Subcutaneous adipose tissue (tissue), 4 donors: ENCODE results near the gene GID8. TPM values are rescaled to one million over a fixed set of nuclear protein-coding genes. Genes with fewer than 3 reads are reported as not detected.

Experiments
- CTCF ChIP-seq: fragments of 450-650 bp; IDR thresholded peaks from one replicate; pipeline ENCODE4 v1.5.1; 2016; ENCODE audit warnings: low read depth, mild to moderate bottlenecking, control low read depth, antibody characterized with exemption, moderate library complexity
- total RNA-seq, 4 donors: library from RNA; depleted of rRNA; stranded (reverse); fragments of >200 nt; gene quantifications; one replicate each; pipeline ENCODE4 v1.1.0, GENCODE V29; 2016

GID8 gene
- 10 to 100 TPM; 15.3 to 32.2 (median 23.6) TPM for total RNA-seq

DNA sequence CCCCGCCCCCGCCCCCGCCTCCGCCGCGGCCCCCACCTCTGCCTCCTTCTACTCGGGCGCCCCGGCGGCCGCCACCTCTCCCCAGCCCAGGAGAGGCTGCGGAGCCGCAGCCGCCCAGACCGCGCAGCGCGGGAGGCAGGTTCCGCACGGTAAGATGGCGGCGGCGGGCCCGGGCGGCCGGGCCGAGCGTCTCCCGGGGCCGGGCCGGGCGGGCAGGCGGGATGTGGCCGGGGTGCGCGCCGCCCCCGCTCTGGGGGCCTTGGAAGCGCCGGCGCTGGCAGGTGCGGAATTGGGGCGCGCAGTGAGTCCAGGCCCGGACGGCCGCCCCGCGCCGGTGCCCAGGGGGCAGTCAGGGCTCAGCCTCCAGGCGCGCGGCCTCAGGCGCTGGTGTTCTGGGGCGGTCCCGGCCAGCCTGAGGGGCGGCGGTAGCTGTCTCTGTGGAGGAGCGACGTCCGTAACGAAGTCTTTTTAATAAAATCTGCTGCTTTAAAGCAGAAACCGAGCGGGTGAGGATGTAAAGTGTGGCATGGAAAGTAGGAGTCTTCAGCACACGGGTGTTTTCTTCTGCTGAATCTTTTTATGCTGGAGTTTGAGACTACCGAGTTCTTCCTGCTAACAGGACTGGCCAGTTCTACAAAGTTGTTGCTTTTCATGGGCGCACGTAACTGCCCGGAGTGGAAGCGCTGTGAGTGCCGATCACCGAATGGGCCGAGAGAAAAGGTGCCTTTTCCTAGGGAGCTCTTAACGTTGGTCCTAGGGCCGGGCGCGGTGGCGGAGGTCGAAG, at the start of gene GID8:
GID8 (plus strand) TSS at position 43 of the 784 bp plus-strand sequence. CDS start 3,356 bp downstream, outside the sequence.
- TF ChIP-seq CTCF, result no peak

GRCh38 chr20:62888406-62888805, 49.5 kb upstream of the GID8 start:
- no peak for TF ChIP-seq CTCF

GRCh38 chr20:62888910-62889309, 49.0 kb upstream of the GID8 start:
- no peak for TF ChIP-seq CTCF

DNA sequence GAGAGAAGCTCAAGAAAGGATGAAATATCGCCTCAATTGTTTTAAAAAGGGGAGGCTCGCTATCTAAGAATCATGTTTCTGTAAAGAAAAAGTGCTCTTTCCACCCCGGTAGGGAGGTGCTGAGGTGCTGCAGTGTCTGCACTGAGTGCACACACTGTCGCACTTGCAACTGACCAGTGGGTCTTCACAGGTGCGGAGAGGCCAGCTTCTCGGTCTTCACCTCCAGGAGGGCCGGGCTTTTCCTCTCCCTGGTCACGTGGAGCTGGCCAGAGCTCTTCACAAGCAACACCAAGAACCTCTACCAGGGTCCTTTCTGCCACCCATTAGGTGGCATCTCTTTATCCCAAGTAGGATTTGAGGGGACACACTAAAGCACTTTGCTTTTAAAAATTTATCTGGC, 48.5 kb upstream of the GID8 start:
- TF ChIP-seq CTCF, result no peak

GRCh38 chr20:62889871-62890270, 48.1 kb upstream of the GID8 start:
- no peak for TF ChIP-seq CTCF

DNA sequence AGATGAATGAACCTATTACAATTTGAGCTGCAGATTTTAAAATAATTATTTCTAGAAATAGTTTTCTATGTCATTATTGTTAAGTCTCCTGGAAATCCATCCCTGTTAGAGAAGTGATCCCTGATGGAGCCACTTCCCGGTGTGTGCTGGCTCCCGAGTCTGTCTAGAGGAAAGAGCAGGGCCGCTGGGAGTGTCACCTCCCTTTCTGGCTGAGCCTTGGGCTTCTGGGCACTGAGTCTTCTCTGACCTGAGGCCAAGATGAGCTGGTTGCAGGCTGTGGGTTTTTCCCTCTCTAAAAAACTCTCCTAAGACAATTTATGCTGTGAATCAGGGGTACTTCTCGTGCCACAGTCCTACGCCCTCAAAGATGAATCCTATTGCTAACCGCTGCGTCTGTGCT, 47.5 kb upstream of the GID8 start:
- TF ChIP-seq CTCF, result no peak

DNA sequence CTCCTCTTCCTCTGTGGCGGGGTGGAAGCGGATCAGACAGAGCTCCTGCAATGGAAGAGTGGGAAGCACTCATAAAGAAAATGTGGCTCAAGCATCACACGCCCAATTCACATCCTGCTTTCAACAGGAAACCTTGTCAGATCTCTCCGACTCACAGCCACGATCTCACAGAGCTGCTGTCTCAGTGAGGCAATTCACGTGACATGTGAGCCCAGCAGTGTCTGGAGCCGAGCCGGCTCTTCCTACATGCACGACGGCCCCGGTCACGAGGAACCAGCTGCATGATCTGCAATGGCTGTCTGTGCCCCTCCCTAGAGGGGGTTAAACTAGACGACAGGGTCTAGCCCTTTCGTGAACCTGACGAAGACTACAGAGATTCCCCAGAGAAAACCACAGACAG, 46.8 kb upstream of the GID8 start:
- TF ChIP-seq CTCF, result no peak
